ENCODE measurements around the gene TEDC1.
A peak's percentile ranks its signal among the peaks of the same experiment; 100 is the strongest.

The TEDC1 gene

GRCh38 chr14:105474483-105475268 lies 16.4 kb upstream of the TEDC1 start, which contains the start of gene CRIP2:
Gene CRIP2, plus strand, starts transcription at chr14:105474821. Its CDS starts 42 bp downstream, at chr14:105474863.
- no peak for FAIRE-seq

GRCh38 chr14:105475269-105476096 lies 15.6 kb upstream of the TEDC1 start:
- no peak for FAIRE-seq

- no peak for FAIRE-seq
Observed at GRCh38 chr14:105476097-105476830, 14.8 kb upstream of the TEDC1 start.

GRCh38 chr14:105476831-105477659 lies 14.0 kb upstream of the TEDC1 start:
- no peak for FAIRE-seq

- FAIRE-seq: no peak
Observed at GRCh38 chr14:105477660-105478397, 13.2 kb upstream of the TEDC1 start.

GRCh38 chr14:105478398-105479251 lies 12.4 kb upstream of the TEDC1 start:
- FAIRE-seq: no peak

- no peak for FAIRE-seq
Observed at GRCh38 chr14:105479431-105480158, 11.5 kb upstream of the TEDC1 start.

GRCh38 chr14:105480199-105480746 lies 10.8 kb upstream of the TEDC1 start:
- FAIRE-seq: no peak

- FAIRE-seq: no peak
Observed at GRCh38 chr14:105480807-105481801, 9.9 kb upstream of the TEDC1 start.

GRCh38 chr14:105481886-105482457 lies 9.1 kb upstream of the TEDC1 start:
- peak; percentile 79 for FAIRE-seq

GRCh38 chr14:105482486-105483110 lies 8.4 kb upstream of the TEDC1 start:
- FAIRE-seq: no peak

- no peak for FAIRE-seq
Observed at GRCh38 chr14:105483300-105484068, 7.6 kb upstream of the TEDC1 start.

GRCh38 chr14:105484069-105484996 lies 6.7 kb upstream of the TEDC1 start:
- FAIRE-seq: no peak

- FAIRE-seq: no peak
Observed at GRCh38 chr14:105484997-105485393, 6.1 kb upstream of the TEDC1 start.

- FAIRE-seq: no peak
Observed at GRCh38 chr14:105485739-105486162, 5.3 kb upstream of the TEDC1 start.

All from islet of Langerhans (tissue), 1 donor.